Activated B cell treated with CpG ODN at 0.5 μM for 24 hours (primary cell): ENCODE data around the gene PGAP3. TPM values are rescaled to one million over a fixed set of nuclear protein-coding genes. Genes with fewer than 3 reads are reported as not detected.

Experiments
- ATAC-seq: fragments of 200-7000 bp; cut with Tn5 transposase; one replicate; pipeline ENCODE4 v1.10.0; 2021; ENCODE audit warnings: low read depth, mild to moderate bottlenecking, moderate library complexity
- CTCF ChIA-PET: fragments of 350-600 bp; sonication (Branson Sonifier 250); formaldehyde crosslinking; loops from one replicate; lab custom pipeline; 2021; ENCODE audit warnings: antibody characterized with exemption; lab: Charles Lee
- POLR2A ChIA-PET: fragments of 350-600 bp; sonication (Branson Sonifier 250); formaldehyde crosslinking; loops from one replicate; lab custom pipeline; 2021; ENCODE audit warnings: antibody characterized with exemption; lab: Charles Lee
- DNase-seq: peaks from one replicate; pipeline ENCODE4 v3.0.0; 2022
- H3K27ac Mint-ChIP-seq: one replicate; pipeline ENCODE4 v1.8.0; 2020; ENCODE audit warnings: mixed read lengths
- H3K27me3 Mint-ChIP-seq: one replicate; pipeline ENCODE4 v1.8.0; 2021; ENCODE audit warnings: mixed read lengths
- H3K36me3 Mint-ChIP-seq: one replicate; pipeline ENCODE4 v1.8.0; 2021; ENCODE audit warnings: low read depth, mixed read lengths
- H3K4me1 Mint-ChIP-seq: one replicate; pipeline ENCODE4 v1.8.0; 2021; ENCODE audit warnings: mixed read lengths
- H3K4me3 Mint-ChIP-seq: one replicate; pipeline ENCODE4 v1.8.0; 2020; ENCODE audit warnings: mild to moderate bottlenecking, mixed read lengths
- H3K9me3 Mint-ChIP-seq: one replicate; pipeline ENCODE4 v1.8.0; 2020; ENCODE audit warnings: mixed read lengths
- intact Hi-C: fragments of 100-400 bp; cut with micrococcal nuclease; formaldehyde crosslinking; loops from one replicate; pipeline ENCODE4 v1.15.1; 2024
- total RNA-seq: library from RNA; stranded (reverse); gene quantifications from 2 replicates; pipeline ENCODE4 v1.2.3, GENCODE V29; 2022
- TF ChIP-seq, protein P1 (sequence below): fragments of 200-600 bp; IDR thresholded peaks from one replicate; pipeline ENCODE4 v1.8.0; 2022; ENCODE audit warnings: antibody characterized with exemption, mild to moderate bottlenecking

The PGAP3 gene
- total RNA-seq, 1 donor from 2014 or later: 24.0 TPM

- no peak for DNase-seq
- intact Hi-C loops: loop anchor here (5.0 kb wide), 2 partner anchors 67 to 457 kb away; partner anchors contain the start of genes MIEN1 and MSL1
- CTCF ChIA-PET: interaction anchor here (0.9 to 2.7 kb wide), 5 partner anchors 10 to 44 kb away, joined by 3 to 16 read pairs (median 4); no protein-coding TSS in a partner anchor
These were observed 22.1 kb downstream of the PGAP3 start for GRCh38 chr17:39665642-39666224.

DNA sequence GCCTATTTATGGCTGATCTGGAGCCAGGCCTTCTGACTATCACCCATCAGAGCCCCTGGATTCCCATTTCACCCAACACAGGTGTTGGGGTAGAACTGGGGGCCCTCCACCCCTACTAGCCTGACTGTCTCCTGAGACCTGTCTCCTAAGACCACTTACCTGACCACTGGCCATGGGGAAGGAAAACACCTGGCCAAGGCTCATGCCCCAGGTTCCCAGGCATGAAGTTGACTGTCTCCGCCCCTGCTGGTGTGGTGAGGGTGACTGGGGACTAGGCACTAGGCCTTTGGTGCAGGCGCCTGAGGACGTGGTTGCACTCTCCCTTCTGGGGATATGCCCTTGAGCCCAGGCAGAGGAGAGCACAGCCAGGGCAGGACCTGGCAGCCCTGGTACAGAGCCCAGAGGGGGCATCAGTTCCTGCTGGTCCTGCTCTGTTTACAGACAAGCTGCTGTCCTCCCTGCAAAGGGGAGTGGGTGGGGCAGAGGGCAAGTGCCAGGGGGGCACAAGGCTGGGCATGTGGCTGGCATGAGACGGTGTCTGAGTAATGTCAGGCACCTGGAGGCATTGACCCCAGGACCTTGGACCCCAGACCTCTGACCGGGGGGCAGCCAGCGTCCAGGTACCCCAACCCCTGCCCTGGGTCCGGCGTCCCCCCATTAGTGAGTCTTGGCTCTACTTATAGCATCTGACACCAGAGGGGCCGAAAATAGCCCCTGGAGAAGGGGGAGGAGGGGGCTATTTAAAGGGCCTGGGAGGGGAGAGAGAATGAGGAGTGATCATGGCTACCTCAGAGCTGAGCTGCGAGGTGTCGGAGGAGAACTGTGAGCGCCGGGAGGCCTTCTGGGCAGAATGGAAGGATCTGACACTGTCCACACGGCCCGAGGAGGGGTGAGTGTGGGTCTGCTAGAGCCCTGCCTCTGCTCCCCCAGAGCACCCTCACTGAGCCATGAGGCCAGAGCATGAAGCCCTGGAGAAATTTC is 23.0 kb downstream of the PGAP3 start, which contains the start of gene TCAP:
Gene TCAP (plus strand): TSS at position 769 of the 981 bp plus-strand sequence. CDS start 11 bp downstream, at position 780.
- DNase-seq: no peak
- peaks cover 22% of the 10 kb centered on the region for H3K36me3 Mint-ChIP-seq
- ChIA-PET CTCF (interaction anchor here (0.9 to 2.7 kb wide), 3 partner anchors 10 to 41 kb away, joined by 3 to 16 read pairs (median 3); no protein-coding TSS in a partner anchor), POLR2A (interaction anchor here (1.0 to 1.6 kb wide), 2 partner anchors 10 kb away, joined by 4 to 5 read pairs; no protein-coding TSS in a partner anchor)
- no peak for ATAC-seq
- H3K27me3 Mint-ChIP-seq: peaks cover 12% of the 10 kb centered on the region
- no peak within 1 kb of the TSS for H3K27ac Mint-ChIP-seq
- no peak within 1 kb of the TSS for H3K4me3 Mint-ChIP-seq
- intact Hi-C loops: loop anchor here (5.0 kb wide), 2 partner anchors 67 to 457 kb away; partner anchors contain the start of genes MIEN1 and MSL1
- H3K4me1 Mint-ChIP-seq: peaks cover 35% of the 10 kb centered on the region
- TF ChIP-seq, protein P1, sequence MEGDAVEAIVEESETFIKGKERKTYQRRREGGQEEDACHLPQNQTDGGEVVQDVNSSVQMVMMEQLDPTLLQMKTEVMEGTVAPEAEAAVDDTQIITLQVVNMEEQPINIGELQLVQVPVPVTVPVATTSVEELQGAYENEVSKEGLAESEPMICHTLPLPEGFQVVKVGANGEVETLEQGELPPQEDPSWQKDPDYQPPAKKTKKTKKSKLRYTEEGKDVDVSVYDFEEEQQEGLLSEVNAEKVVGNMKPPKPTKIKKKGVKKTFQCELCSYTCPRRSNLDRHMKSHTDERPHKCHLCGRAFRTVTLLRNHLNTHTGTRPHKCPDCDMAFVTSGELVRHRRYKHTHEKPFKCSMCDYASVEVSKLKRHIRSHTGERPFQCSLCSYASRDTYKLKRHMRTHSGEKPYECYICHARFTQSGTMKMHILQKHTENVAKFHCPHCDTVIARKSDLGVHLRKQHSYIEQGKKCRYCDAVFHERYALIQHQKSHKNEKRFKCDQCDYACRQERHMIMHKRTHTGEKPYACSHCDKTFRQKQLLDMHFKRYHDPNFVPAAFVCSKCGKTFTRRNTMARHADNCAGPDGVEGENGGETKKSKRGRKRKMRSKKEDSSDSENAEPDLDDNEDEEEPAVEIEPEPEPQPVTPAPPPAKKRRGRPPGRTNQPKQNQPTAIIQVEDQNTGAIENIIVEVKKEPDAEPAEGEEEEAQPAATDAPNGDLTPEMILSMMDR: no peak
- no peaks in the 10 kb centered on the region for H3K9me3 Mint-ChIP-seq

More at GRCh38 chr17:39665642-39666224, 22.1 kb downstream of the PGAP3 start:
- TF ChIP-seq, protein P1: no peak
- Mint-ChIP-seq H3K4me3 (no peak overlapping the region), H3K4me1 (peaks cover 29% of the 10 kb centered on the region), H3K36me3 (peaks cover 17% of the 10 kb centered on the region), H3K27ac (no peak overlapping the region), H3K9me3 (no peaks in the 10 kb centered on the region), H3K27me3 (peaks cover 12% of the 10 kb centered on the region)
- POLR2A ChIA-PET: interaction anchor here (0.6 to 1.6 kb wide), 3 partner anchors 9 to 32 kb away, joined by 4 to 5 read pairs (median 4); no protein-coding TSS in a partner anchor
- ATAC-seq: no peak

DNA sequence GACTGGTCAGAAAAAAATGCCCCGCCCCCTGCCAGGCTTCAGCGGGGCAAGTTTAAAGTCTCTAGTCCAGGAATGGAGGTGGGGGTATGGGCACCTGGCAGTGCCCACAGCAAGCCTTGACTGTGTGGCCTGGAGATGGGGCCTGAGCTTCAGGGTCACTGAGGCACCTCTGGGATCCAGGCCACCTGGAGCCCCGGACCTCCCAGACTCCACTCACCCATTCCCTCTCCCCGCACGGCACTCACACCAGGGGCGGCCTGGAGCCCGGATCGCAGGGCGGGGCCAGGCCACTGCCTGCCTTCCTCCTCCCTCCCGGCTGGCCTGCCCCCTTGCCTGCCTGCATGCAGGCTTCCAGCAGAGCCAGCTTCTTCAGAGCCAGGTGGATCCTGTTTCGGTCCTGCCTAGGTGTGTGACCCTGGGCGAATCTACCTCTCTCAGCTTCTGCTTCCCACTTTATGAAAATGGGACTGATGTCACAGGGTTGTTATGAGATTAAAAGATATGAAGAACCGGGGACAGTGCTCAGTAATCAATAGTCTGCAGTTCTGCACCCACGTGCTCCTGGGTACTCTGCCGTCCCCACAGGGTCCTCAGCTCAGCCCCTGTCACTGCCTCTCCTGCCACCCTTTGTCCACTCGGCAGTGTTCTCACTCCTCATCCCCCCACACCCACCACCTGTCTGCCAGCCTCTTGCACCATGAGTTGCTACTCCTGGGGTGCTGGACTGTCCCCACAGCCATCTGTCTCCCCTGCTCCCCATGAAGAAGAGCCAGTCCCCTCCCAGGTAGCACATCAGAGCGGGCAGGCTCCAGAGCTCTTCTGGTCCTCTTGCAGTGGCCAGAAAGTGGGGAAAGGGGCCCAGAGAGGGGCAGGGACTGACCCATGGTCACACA is 23.9 kb downstream of the PGAP3 start:
- intact Hi-C loops: no loop called here
- Mint-ChIP-seq H3K27me3 (peaks cover 12% of the 10 kb centered on the region), H3K4me1 (peaks cover 44% of the 10 kb centered on the region), H3K9me3 (no peaks in the 10 kb centered on the region), H3K4me3 (no peak overlapping the region), H3K27ac (no peak overlapping the region), H3K36me3 (peaks cover 26% of the 10 kb centered on the region)
- no peak for ATAC-seq
- POLR2A ChIA-PET: no interaction called here
- DNase-seq: no peak
- TF ChIP-seq, protein P1: no peak
- CTCF ChIA-PET: no interaction called here

- H3K27ac Mint-ChIP-seq: no peak overlapping the region
- H3K4me3 Mint-ChIP-seq: no peak overlapping the region
- intact Hi-C loops: no loop called here
- no peaks in the 10 kb centered on the region for H3K9me3 Mint-ChIP-seq
- POLR2A ChIA-PET: no interaction called here
- H3K36me3 Mint-ChIP-seq: peaks cover 28% of the 10 kb centered on the region
- TF ChIP-seq, protein P1: no peak
- CTCF ChIA-PET: interaction anchor here (1.2 kb wide), 1 partner anchor 11 kb away, joined by 3 read pairs; no protein-coding TSS in a partner anchor
- H3K27me3 Mint-ChIP-seq: peaks cover 8% of the 10 kb centered on the region
- H3K4me1 Mint-ChIP-seq: peaks cover 46% of the 10 kb centered on the region
- ATAC-seq (no peak), DNase-seq (no peak)
These were observed 24.5 kb downstream of the PGAP3 start for GRCh38 chr17:39663340-39663687.
